Skeletal muscle satellite cell (primary cell): ENCODE results near the gene VCL.

Source experiments
- H3K27me3 ChIP-seq: 2 replicates; pipeline ENCODE4 v1.7.0; 2013; ENCODE audit warnings: low read length; ENCODE audit not compliant: control insufficient read depth, insufficient read depth
- H3K36me3 ChIP-seq: 2 replicates; pipeline ENCODE4 v1.7.0; 2013; ENCODE audit warnings: mild to moderate bottlenecking, control low read depth, low read length; ENCODE audit not compliant: insufficient read depth
- H3K4me1 ChIP-seq: 2 replicates; pipeline ENCODE4 v1.7.0; 2013; ENCODE audit warnings: low read length; ENCODE audit not compliant: control insufficient read depth, insufficient read depth
- H3K4me2 ChIP-seq: 2 replicates; pipeline ENCODE4 v1.7.0; 2013; ENCODE audit warnings: mild to moderate bottlenecking, low read length
- H3K4me3 ChIP-seq: 2 replicates; pipeline ENCODE4 v1.7.0; 2013; ENCODE audit warnings: low read length
- H3K9ac ChIP-seq: 2 replicates; pipeline ENCODE4 v1.7.0; 2013; ENCODE audit warnings: mild to moderate bottlenecking, low read depth, low read length, moderate library complexity
- H3K9me3 ChIP-seq: replicated peaks from 2 replicates; pipeline ENCODE4 v1.7.0; 2013; ENCODE audit warnings: mild to moderate bottlenecking, control low read depth, low read length

Gene VCL

GRCh38 chr10:74150204-74150989, 152.5 kb downstream of the VCL start, which contains the start of gene AP3M1:
Gene AP3M1 (minus strand): TSS chr10:74150828. CDS start chr10:74138379, 12,449 bp downstream.
- H3K36me3 ChIP-seq, result no peaks in the 10 kb centered on the region
- peak within 1 kb of the TSS; percentile 92 for H3K9ac ChIP-seq
- peaks cover 18% of the 10 kb centered on the region for H3K4me1 ChIP-seq
- H3K4me3 ChIP-seq, result peak within 1 kb of the TSS; percentile 81
- no peaks in the 10 kb centered on the region for H3K27me3 ChIP-seq
- H3K9me3 ChIP-seq, result no peaks in the 10 kb centered on the region
- H3K4me2 ChIP-seq, result peak within 1 kb of the TSS; percentile 89

GRCh38 chr10:74150990-74151878, 153.3 kb downstream of the VCL start, which contains the start of gene ADK:
Gene ADK (plus strand): TSS chr10:74151221. CDS start chr10:74151279, 58 bp downstream.
- Histone ChIP-seq H3K4me3 (peak within 1 kb of the TSS; percentile 81), H3K9me3 (no peaks in the 10 kb centered on the region), H3K4me1 (peaks cover 12% of the 10 kb centered on the region), H3K27me3 (no peaks in the 10 kb centered on the region), H3K4me2 (peak within 1 kb of the TSS; percentile 89), H3K36me3 (no peaks in the 10 kb centered on the region), H3K9ac (peak within 1 kb of the TSS; percentile 92)

GRCh38 chr10:74151879-74152722, 154.2 kb downstream of the VCL start:
- no peaks in the 10 kb centered on the region for H3K9me3 ChIP-seq
- peak overlapping the region; percentile 81 for H3K4me3 ChIP-seq
- H3K4me1 ChIP-seq, result peaks cover 12% of the 10 kb centered on the region
- no peaks in the 10 kb centered on the region for H3K27me3 ChIP-seq
- peak overlapping the region; percentile 89 for H3K4me2 ChIP-seq
- peak overlapping the region; percentile 92 for H3K9ac ChIP-seq
- no peaks in the 10 kb centered on the region for H3K36me3 ChIP-seq

GRCh38 chr10:74153123-74153522, 155.2 kb downstream of the VCL start:
- Histone ChIP-seq H3K36me3 (no peaks in the 10 kb centered on the region), H3K4me1 (peaks cover 12% of the 10 kb centered on the region), H3K9me3 (no peaks in the 10 kb centered on the region), H3K9ac (no peak overlapping the region), H3K27me3 (no peaks in the 10 kb centered on the region), H3K4me3 (no peak overlapping the region), H3K4me2 (no peak overlapping the region)

- no peaks in the 10 kb centered on the region for H3K27me3 ChIP-seq
- H3K4me2 ChIP-seq, result no peak overlapping the region
- H3K4me3 ChIP-seq, result no peak overlapping the region
- H3K9ac ChIP-seq, result no peak overlapping the region
- no peaks in the 10 kb centered on the region for H3K9me3 ChIP-seq
- peaks cover 12% of the 10 kb centered on the region for H3K4me1 ChIP-seq
- H3K36me3 ChIP-seq, result no peaks in the 10 kb centered on the region
These were observed 155.8 kb downstream of the VCL start for GRCh38 chr10:74153676-74154075.

- H3K27me3 ChIP-seq, result no peaks in the 10 kb centered on the region
- H3K4me3 ChIP-seq, result no peak overlapping the region
- H3K4me1 ChIP-seq, result peaks cover 3% of the 10 kb centered on the region
- H3K9me3 ChIP-seq, result no peaks in the 10 kb centered on the region
- no peak overlapping the region for H3K9ac ChIP-seq
- H3K36me3 ChIP-seq, result no peaks in the 10 kb centered on the region
- H3K4me2 ChIP-seq, result no peak overlapping the region
These were observed 159.0 kb downstream of the VCL start for GRCh38 chr10:74156919-74157289.

GRCh38 chr10:74160013-74160412, 162.1 kb downstream of the VCL start:
- H3K4me3 ChIP-seq, result no peak overlapping the region
- no peak overlapping the region for H3K9ac ChIP-seq
- no peaks in the 10 kb centered on the region for H3K36me3 ChIP-seq
- H3K4me1 ChIP-seq, result peaks cover 20% of the 10 kb centered on the region
- H3K27me3 ChIP-seq, result no peaks in the 10 kb centered on the region
- no peaks in the 10 kb centered on the region for H3K9me3 ChIP-seq
- no peak overlapping the region for H3K4me2 ChIP-seq

- Histone ChIP-seq H3K4me2 (peak overlapping the region; percentile 46), H3K27me3 (no peaks in the 10 kb centered on the region), H3K36me3 (no peaks in the 10 kb centered on the region), H3K9ac (peak overlapping the region; percentile 31), H3K4me3 (no peak overlapping the region), H3K9me3 (no peaks in the 10 kb centered on the region), H3K4me1 (peaks cover 35% of the 10 kb centered on the region)
These were observed 165.6 kb downstream of the VCL start for GRCh38 chr10:74163319-74164068.

GRCh38 chr10:74164716-74165529, 167.0 kb downstream of the VCL start:
- Histone ChIP-seq H3K9ac (no peak overlapping the region), H3K4me1 (peaks cover 35% of the 10 kb centered on the region), H3K27me3 (no peaks in the 10 kb centered on the region), H3K9me3 (no peaks in the 10 kb centered on the region), H3K4me3 (no peak overlapping the region), H3K36me3 (no peaks in the 10 kb centered on the region), H3K4me2 (peak overlapping the region; percentile 42)

GRCh38 chr10:74165530-74165901, 167.6 kb downstream of the VCL start:
- Histone ChIP-seq H3K4me2 (peak overlapping the region; percentile 42), H3K9ac (no peak overlapping the region), H3K27me3 (no peaks in the 10 kb centered on the region), H3K4me1 (peaks cover 35% of the 10 kb centered on the region), H3K36me3 (no peaks in the 10 kb centered on the region), H3K4me3 (no peak overlapping the region), H3K9me3 (no peaks in the 10 kb centered on the region)
